Thoracic aorta (tissue), 2 donors: ENCODE data around the gene CREB5. TPM values are rescaled to one million over a fixed set of nuclear protein-coding genes. Genes with fewer than 3 reads are reported as not detected.

ENCODE experiments used
- ATAC-seq: fragments of 150-250 bp; one replicate; pipeline ENCODE4 v1.8.0; 2017; ENCODE audit warnings: low read depth; ENCODE audit not compliant: insufficient number of reproducible peaks, low FRiP score
- DNase-seq: peaks from one replicate; pipeline ENCODE4 v3.0.0-alpha.2; 2020; ENCODE audit warnings: low spot score
- H3K27ac ChIP-seq, 2 donors: fragments of 200-600 bp; sonication (generic); 1 replicate in 1 of 2; 2 replicates in 1 of 2; pipeline ENCODE4 v1.5.1; 2016; ENCODE audit warnings: mild to moderate bottlenecking in 2 of 2, moderate library complexity in 2 of 2
- H3K27me3 ChIP-seq: fragments of 200-600 bp; sonication (generic); replicated peaks from 2 replicates; pipeline ENCODE4 v1.6.0; 2016; ENCODE audit warnings: mild to moderate bottlenecking; ENCODE audit not compliant: insufficient read depth
- H3K36me3 ChIP-seq: fragments of 200-600 bp; sonication (generic); one replicate; pipeline ENCODE4 v1.5.1; 2016
- H3K4me1 ChIP-seq, 2 donors: fragments of 200-600 bp; sonication (generic); 1 replicate in 1 of 2; 2 replicates in 1 of 2; pipeline versions ENCODE4 v1.5.1 to v1.6.0; 2016; ENCODE audit warnings: low read depth in 2 of 2, mild to moderate bottlenecking in 1 of 2; ENCODE audit not compliant: control insufficient read depth in 1 of 2
- H3K4me3 ChIP-seq: fragments of 200-600 bp; sonication (generic); 2 replicates; pipeline ENCODE4 v1.5.1; 2016; ENCODE audit warnings: mild to moderate bottlenecking
- H3K9me3 ChIP-seq: fragments of 200-600 bp; sonication (generic); 2 replicates; pipeline ENCODE4 v1.5.1; 2016
- total RNA-seq, 2 donors: library from RNA; depleted of rRNA; stranded (reverse); fragments of >200 nt; gene quantifications; one replicate each; pipeline versions ENCODE4 v1.1.0 to v1.2.3, GENCODE V29; 2016
- TF ChIP-seq, protein P1 (sequence below): fragments of 200-600 bp; sonication (generic); IDR thresholded peaks from one replicate; pipeline ENCODE4 v1.5.1; 2019; ENCODE audit warnings: antibody characterized with exemption

CREB5 gene
- total RNA-seq, 2 donors from 2014 or later: 44.4 to 49.1 TPM

- Histone ChIP-seq H3K27me3 (no peaks in the 10 kb centered on the region), H3K4me1 (no peaks in the 10 kb centered on the region), H3K4me3 (no peak overlapping the region), H3K36me3 (no peaks in the 10 kb centered on the region), H3K9me3 (no peaks in the 10 kb centered on the region), H3K27ac (no peak overlapping the region)
- TF ChIP-seq, protein P1, sequence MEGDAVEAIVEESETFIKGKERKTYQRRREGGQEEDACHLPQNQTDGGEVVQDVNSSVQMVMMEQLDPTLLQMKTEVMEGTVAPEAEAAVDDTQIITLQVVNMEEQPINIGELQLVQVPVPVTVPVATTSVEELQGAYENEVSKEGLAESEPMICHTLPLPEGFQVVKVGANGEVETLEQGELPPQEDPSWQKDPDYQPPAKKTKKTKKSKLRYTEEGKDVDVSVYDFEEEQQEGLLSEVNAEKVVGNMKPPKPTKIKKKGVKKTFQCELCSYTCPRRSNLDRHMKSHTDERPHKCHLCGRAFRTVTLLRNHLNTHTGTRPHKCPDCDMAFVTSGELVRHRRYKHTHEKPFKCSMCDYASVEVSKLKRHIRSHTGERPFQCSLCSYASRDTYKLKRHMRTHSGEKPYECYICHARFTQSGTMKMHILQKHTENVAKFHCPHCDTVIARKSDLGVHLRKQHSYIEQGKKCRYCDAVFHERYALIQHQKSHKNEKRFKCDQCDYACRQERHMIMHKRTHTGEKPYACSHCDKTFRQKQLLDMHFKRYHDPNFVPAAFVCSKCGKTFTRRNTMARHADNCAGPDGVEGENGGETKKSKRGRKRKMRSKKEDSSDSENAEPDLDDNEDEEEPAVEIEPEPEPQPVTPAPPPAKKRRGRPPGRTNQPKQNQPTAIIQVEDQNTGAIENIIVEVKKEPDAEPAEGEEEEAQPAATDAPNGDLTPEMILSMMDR: no peak
- DNase-seq: no peak
- ATAC-seq: no peak
These were observed 53.4 kb downstream of the CREB5 start for GRCh38 chr7:28465697-28466096.

GRCh38 chr7:28466341-28466740 is 54.0 kb downstream of the CREB5 start:
- no peak for DNase-seq
- Histone ChIP-seq H3K4me3 (no peak overlapping the region), H3K4me1 (no peaks in the 10 kb centered on the region), H3K36me3 (no peaks in the 10 kb centered on the region), H3K9me3 (no peaks in the 10 kb centered on the region), H3K27me3 (no peaks in the 10 kb centered on the region), H3K27ac (no peak overlapping the region)
- ATAC-seq: no peak
- TF ChIP-seq, protein P1: no peak

DNA sequence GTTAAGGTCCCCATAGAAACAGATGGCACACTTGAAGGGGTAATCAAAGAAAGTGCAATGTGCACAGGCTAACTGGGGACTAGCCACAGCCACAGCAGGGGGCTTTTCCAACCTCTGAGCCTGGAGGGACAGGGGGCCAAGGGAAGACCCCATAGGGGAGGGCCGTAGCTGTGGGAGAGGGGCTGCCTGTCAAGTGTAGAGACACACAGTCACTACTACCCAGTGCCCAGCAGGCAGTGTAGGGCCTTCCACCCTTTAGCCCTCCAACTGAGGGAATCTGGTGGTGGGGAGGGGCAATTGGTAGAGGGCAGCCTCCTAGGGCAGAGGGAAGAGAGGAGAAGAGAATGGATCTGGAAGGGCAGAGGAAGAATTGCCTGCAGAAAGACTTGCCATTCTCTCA is 54.6 kb downstream of the CREB5 start:
- H3K4me1 ChIP-seq: no peaks in the 10 kb centered on the region
- H3K27me3 ChIP-seq: no peaks in the 10 kb centered on the region
- no peaks in the 10 kb centered on the region for H3K9me3 ChIP-seq
- no peak for DNase-seq
- no peaks in the 10 kb centered on the region for H3K36me3 ChIP-seq
- TF ChIP-seq, protein P1: no peak
- H3K27ac ChIP-seq: no peak overlapping the region
- no peak overlapping the region for H3K4me3 ChIP-seq
- no peak for ATAC-seq

- peaks cover 9 to 13% of the 10 kb centered on the region in 2 donors for H3K4me1 ChIP-seq
- no peak overlapping the region for H3K27ac ChIP-seq
- no peak for DNase-seq
- H3K4me3 ChIP-seq: no peak overlapping the region
- H3K36me3 ChIP-seq: no peaks in the 10 kb centered on the region
- ATAC-seq: no peak
- TF ChIP-seq, protein P1: no peak
- no peaks in the 10 kb centered on the region for H3K27me3 ChIP-seq
- no peaks in the 10 kb centered on the region for H3K9me3 ChIP-seq
These were observed 57.2 kb downstream of the CREB5 start for GRCh38 chr7:28469562-28469961.

- peaks cover 9 to 20% of the 10 kb centered on the region in 2 donors for H3K4me1 ChIP-seq
- H3K27ac ChIP-seq: no peak overlapping the region
- ATAC-seq (no peak), DNase-seq (no peak)
- H3K9me3 ChIP-seq: no peaks in the 10 kb centered on the region
- H3K36me3 ChIP-seq: no peaks in the 10 kb centered on the region
- TF ChIP-seq, protein P1: no peak
- no peak overlapping the region for H3K4me3 ChIP-seq
- no peaks in the 10 kb centered on the region for H3K27me3 ChIP-seq
These were observed 58.0 kb downstream of the CREB5 start for GRCh38 chr7:28470344-28470743.
